Fibroblast of lung (primary cell): ENCODE measurements around the gene BST2. TPM values are rescaled to one million over a fixed set of nuclear protein-coding genes. Genes with fewer than 3 reads are reported as not detected.

Experiments used
- DNase-seq, 2 donors: peaks; one replicate each; pipeline versions ENCODE4 v3.0.0 to v3.0.0-alpha.2; 2010; ENCODE audit warnings: low read depth in 2 of 2
- H2AFZ ChIP-seq: 2 replicates; pipeline ENCODE4 v1.5.1; 2012; ENCODE audit warnings: low read length, control low read depth, inconsistent platforms
- H3K27ac ChIP-seq: 2 replicates; pipeline ENCODE4 v1.5.1; 2011; ENCODE audit warnings: low read length, control low read depth; ENCODE audit not compliant: insufficient read depth
- H3K27me3 ChIP-seq: 2 replicates; pipeline ENCODE4 v1.5.1; 2011; ENCODE audit warnings: mild to moderate bottlenecking, low read length; ENCODE audit not compliant: control insufficient read depth, insufficient read depth
- H3K36me3 ChIP-seq: 2 replicates; pipeline ENCODE4 v1.5.1; 2011; ENCODE audit warnings: low read length; ENCODE audit not compliant: control insufficient read depth, insufficient read depth
- H3K4me1 ChIP-seq: 2 replicates; pipeline ENCODE4 v1.5.1; 2011; ENCODE audit warnings: low read length; ENCODE audit not compliant: control insufficient read depth, insufficient read depth; ENCODE audit errors: extremely low read depth
- H3K4me2 ChIP-seq: 2 replicates; pipeline ENCODE4 v1.5.1; 2011; ENCODE audit warnings: low read length, control low read depth; ENCODE audit not compliant: insufficient read depth; ENCODE audit errors: extremely low read depth
- H3K4me3 ChIP-seq, 4 experiments: fragments of 200-600 bp in 1 of 4; sonication (generic) in 1 of 4; replicated peaks in 1 of 4; 2 replicates each; pipeline ENCODE4 v1.5.1; 2011 to 2016; ENCODE audit warnings: low read length in 4 of 4, low read depth in 3 of 4, mild to moderate bottlenecking in 3 of 4, control low read depth in 2 of 4, inconsistent platforms in 1 of 4, mixed read lengths in 1 of 4; ENCODE audit not compliant: insufficient read depth in 1 of 4; ENCODE audit errors: control extremely low read depth in 1 of 4
- H3K79me2 ChIP-seq: 2 replicates; pipeline ENCODE4 v1.5.1; 2012; ENCODE audit warnings: mild to moderate bottlenecking, low read length, inconsistent platforms; ENCODE audit not compliant: control insufficient read depth, insufficient read depth
- H3K9ac ChIP-seq: 2 replicates; pipeline ENCODE4 v1.5.1; 2011; ENCODE audit warnings: mild to moderate bottlenecking, low read length, control low read depth; ENCODE audit not compliant: insufficient read depth
- H3K9me3 ChIP-seq: 2 replicates; pipeline ENCODE4 v1.5.1; 2012; ENCODE audit warnings: low read depth, low read length; ENCODE audit not compliant: control insufficient read depth, insufficient read depth
- H4K20me1 ChIP-seq: 2 replicates; pipeline ENCODE4 v1.5.1; 2011; ENCODE audit warnings: low read length; ENCODE audit not compliant: control insufficient read depth, insufficient read depth; ENCODE audit errors: extremely low read depth
- EZH2 ChIP-seq: IDR thresholded peaks from 2 replicates; pipeline ENCODE4 v1.5.1; 2012; ENCODE audit warnings: low read length, control low read depth, mild to moderate bottlenecking; ENCODE audit errors: missing control alignments
- polyA plus RNA-seq, 2 donors: library from polyadenylated mRNA; depleted of rRNA in 1 of 2; stranded (reverse) in 1 of 2; unstranded in 1 of 2; fragments of >200 nt; gene quantifications; 2 replicates each; pipeline ENCODE4 v1.2.1, GENCODE V29; 2011 to 2012; ENCODE audit warnings: missing spikeins in 1 of 2
- total RNA-seq: library from RNA; depleted of rRNA; stranded (reverse); fragments of >200 nt; gene quantifications from 2 replicates; pipeline ENCODE4 v1.2.1, GENCODE V29; 2014
- TF ChIP-seq, protein P1 (sequence below), 2 donors: IDR thresholded peaks in 1 of 2; conservative IDR thresholded peaks in 1 of 2; 1 replicate in 1 of 2; 2 replicates in 1 of 2; pipeline ENCODE4 v1.5.1; 2011 to 2012; ENCODE audit warnings: low read length in 2 of 2, control low read depth in 1 of 2, inconsistent platforms in 1 of 2, low read depth in 1 of 2, mild to moderate bottlenecking in 1 of 2

Gene BST2
- total and polyA plus RNA-seq, 2 donors (not counting 1 experiment from before 2014, with no cell fraction given), result 4.3 to 5.6 TPM

DNA sequence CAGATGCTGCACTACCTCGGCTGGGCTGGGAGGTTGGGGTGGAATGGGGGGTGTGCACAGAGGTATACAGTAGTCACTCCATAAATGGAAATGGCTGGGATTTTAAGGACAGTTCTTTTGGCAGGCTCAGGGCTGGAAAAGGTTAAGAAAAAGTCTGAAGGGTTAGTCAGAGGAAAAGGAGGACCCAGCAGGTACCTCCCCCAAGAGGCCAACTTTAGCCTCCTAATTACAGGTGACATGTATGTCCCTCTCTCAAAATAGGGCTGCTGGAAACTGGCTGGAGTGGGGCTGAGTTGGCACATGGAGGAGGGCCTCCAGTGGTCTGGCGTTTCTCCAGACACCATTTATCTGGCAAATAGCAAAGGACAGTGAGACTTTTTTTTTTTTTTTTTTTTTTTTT, 12.4 kb downstream of the BST2 start:
- TF ChIP-seq EZH2, result no peak
- TF ChIP-seq, protein P1, sequence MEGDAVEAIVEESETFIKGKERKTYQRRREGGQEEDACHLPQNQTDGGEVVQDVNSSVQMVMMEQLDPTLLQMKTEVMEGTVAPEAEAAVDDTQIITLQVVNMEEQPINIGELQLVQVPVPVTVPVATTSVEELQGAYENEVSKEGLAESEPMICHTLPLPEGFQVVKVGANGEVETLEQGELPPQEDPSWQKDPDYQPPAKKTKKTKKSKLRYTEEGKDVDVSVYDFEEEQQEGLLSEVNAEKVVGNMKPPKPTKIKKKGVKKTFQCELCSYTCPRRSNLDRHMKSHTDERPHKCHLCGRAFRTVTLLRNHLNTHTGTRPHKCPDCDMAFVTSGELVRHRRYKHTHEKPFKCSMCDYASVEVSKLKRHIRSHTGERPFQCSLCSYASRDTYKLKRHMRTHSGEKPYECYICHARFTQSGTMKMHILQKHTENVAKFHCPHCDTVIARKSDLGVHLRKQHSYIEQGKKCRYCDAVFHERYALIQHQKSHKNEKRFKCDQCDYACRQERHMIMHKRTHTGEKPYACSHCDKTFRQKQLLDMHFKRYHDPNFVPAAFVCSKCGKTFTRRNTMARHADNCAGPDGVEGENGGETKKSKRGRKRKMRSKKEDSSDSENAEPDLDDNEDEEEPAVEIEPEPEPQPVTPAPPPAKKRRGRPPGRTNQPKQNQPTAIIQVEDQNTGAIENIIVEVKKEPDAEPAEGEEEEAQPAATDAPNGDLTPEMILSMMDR (conservative IDR thresholded peaks at IDR 0.05 in 1 of 2, IDR thresholded peaks at IDR 0.05 in 1 of 2; ENCODE audit: low read depth in 1 of 2, low read length in 2 of 2), result no peak
- Histone ChIP-seq H3K27me3 (peaks cover 3% of the 10 kb centered on the region), H3K4me3 (no peak overlapping the region), H3K79me2 (no peaks in the 10 kb centered on the region), H3K27ac (no peak overlapping the region), H4K20me1 (no peaks in the 10 kb centered on the region), H3K9ac (no peak overlapping the region), H2AFZ (no peak overlapping the region), H3K4me2 (no peak overlapping the region), H3K36me3 (no peaks in the 10 kb centered on the region), H3K9me3 (no peaks in the 10 kb centered on the region), H3K4me1 (peaks cover 2% of the 10 kb centered on the region)
- no peak for DNase-seq

DNA sequence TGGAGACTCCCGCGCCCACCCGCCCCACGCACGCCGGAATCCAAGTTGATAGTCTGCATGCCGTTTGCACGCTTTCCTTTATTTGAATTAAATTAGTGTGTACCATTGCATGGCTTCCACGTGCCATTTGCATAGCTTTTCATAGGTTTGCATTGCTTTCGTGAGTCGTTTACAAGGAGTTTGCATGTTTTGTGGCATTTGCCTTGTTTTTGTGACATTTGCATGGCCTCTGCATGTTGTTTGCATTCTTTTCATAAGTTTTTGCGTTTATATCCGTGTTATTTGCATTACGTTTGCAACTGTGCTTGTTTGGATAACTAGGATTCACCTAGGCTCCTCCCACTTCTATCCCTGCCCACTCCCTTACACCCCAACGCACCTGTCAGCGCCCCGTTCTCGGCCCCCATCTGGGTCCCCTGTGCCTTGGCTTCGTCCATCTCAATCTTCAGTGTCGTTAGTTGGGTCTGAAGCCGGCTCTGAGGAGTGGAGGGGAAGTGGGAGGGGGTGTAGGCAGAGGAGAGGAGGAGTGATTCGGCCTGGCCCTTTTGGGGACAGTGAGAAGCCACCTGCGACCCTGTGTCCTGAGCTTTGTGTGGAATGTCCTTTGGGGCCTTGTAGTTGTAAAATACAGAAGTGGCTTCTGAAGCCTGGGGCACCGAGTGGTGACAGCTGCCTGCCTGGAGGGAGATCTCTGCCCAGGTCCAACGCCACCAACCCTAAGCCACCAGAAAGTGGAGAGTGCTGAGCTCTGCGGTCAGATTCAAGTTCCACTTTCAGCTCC, 13.9 kb downstream of the BST2 start:
- Histone ChIP-seq H3K4me1 (peaks cover 2% of the 10 kb centered on the region), H3K27ac (no peak overlapping the region), H3K9me3 (no peaks in the 10 kb centered on the region), H4K20me1 (no peaks in the 10 kb centered on the region), H3K4me3 (peak overlapping the region; percentile 30 to 51 (median 42)), H3K79me2 (no peaks in the 10 kb centered on the region), H3K4me2 (peak overlapping the region; percentile 98), H3K27me3 (peaks cover 3% of the 10 kb centered on the region), H2AFZ (peak overlapping the region; percentile 91), H3K36me3 (no peaks in the 10 kb centered on the region), H3K9ac (no peak overlapping the region)
- TF ChIP-seq EZH2, result no peak
- TF ChIP-seq, protein P1 (conservative IDR thresholded peaks at IDR 0.05 in 1 of 2, IDR thresholded peaks at IDR 0.05 in 1 of 2; ENCODE audit: low read depth in 1 of 2, low read length in 2 of 2), result no peak
- DNase-seq, result no peak

DNA sequence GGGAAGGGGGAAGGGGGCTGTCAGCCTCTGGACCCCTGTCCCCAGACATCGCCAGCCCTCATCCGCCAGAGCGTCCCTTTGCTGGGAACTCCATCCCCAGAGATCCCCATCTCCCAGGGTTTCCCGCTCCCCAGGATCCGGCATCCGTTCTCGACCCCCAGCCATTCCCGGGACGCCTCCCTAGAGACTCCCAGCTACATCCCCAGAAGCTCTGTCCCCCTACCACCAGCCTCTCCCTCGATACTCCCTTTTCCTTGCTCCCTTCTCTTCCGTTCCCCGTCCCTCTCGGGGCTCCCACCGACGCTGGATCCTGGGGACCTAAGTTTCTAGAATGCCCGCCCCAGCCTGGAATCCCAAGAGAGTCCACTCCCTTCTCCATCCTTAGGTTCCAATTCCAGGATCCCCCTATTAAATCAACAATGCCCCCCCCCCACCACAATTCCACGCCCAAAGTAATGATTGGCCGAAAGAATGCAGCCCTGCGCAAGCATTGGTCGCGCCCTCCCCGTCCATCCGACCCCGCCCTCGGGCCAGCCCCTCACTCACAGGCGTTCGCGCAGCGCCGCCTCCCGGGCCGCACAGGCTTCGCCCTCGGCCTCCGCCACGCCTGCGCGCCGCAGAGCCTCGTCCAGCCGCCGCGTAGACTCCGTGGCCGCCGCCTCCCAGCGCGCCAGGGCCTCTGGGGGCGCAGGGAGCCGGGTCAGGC, 14.6 kb downstream of the BST2 start:
- Histone ChIP-seq H3K4me3 (peak overlapping the region; percentile 16 to 64 (median 42)), H3K27me3 (peaks cover 3% of the 10 kb centered on the region), H3K9ac (peak overlapping the region; percentile 40), H3K27ac (no peak overlapping the region), H3K4me1 (peaks cover 2% of the 10 kb centered on the region), H3K79me2 (no peaks in the 10 kb centered on the region), H3K9me3 (no peaks in the 10 kb centered on the region), H2AFZ (peak overlapping the region; percentile 48), H3K36me3 (no peaks in the 10 kb centered on the region), H4K20me1 (no peaks in the 10 kb centered on the region), H3K4me2 (peak overlapping the region; percentile 67)
- TF ChIP-seq, protein P1 (conservative IDR thresholded peaks at IDR 0.05 in 1 of 2, IDR thresholded peaks at IDR 0.05 in 1 of 2; ENCODE audit: low read depth in 1 of 2, low read length in 2 of 2), result peak; percentile 48 to 55
- no peak for TF ChIP-seq EZH2
- DNase-seq, result peak; percentile 86 to 90
